SK-N-MC (cell line): ENCODE results near the gene OR2W1.

Experiments used
- EZH2 ChIP-seq: fragments of 200-600 bp; sonication (generic); IDR thresholded peaks from one replicate; pipeline ENCODE4 v1.6.1; 2017; ENCODE audit warnings: antibody characterized with exemption
- POLR2AphosphoS5 ChIP-seq: IDR thresholded peaks from 2 replicates; pipeline ENCODE4 v1.6.1; 2012; ENCODE audit warnings: mild to moderate bottlenecking, low read depth, low read length, borderline replicate concordance

DNA sequence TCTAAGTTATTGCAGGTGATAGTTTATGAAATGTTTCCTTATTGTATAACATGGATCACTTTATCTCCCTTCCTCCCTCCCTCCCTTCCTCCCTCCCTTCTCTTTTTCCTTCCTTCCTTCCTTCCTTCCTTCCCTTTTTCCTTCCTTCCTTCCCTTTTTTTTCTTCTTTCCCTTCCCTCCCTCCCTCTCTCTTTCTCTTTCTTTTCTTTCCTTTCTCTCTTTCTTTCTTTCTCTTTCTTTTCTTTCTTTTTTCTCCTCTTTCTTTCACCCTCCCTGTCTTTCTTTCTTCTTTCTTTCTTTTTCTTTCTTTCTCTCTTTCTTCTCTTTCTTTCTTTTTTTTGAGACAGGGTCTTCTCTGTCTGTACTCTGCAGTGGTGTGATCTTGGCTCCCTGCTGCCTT is 36.3 kb upstream of the OR2W1 start:
- TF ChIP-seq EZH2 (no peak), POLR2AphosphoS5 (no peak)
